ENCODE measurements around the gene PHF21A.

Gene PHF21A

DNA sequence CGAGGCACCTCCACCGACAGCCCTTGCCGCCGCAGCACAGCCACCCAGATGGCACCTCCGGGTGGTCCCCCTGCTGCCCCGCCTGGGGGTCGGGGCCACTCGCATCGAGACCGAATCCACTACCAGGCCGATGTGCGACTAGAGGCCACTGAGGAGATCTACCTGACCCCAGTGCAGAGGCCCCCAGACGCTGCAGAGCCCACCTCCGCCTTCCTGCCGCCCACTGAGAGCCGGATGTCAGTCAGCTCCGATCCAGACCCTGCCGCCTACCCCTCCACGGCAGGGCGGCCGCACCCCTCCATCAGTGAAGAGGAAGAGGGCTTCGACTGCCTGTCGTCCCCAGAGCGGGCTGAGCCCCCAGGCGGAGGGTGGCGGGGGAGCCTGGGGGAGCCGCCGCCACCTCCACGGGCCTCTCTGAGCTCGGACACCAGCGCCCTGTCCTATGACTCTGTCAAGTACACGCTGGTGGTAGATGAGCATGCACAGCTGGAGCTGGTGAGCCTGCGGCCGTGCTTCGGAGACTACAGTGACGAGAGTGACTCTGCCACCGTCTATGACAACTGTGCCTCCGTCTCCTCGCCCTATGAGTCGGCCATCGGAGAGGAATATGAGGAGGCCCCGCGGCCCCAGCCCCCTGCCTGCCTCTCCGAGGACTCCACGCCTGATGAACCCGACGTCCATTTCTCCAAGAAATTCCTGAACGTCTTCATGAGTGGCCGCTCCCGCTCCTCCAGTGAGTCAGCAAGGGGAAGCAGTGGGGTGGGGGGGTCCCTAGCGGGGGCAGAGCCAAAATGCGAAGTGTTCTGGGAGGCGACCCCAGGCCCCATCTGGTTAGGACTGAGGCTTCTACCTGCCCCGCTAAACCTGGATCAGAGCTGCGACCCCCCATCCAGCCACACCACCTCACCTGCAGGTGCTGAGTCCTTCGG is 218.5 kb downstream of the PHF21A start:
- H3K27ac ChIP-seq (ENCODE audit: low read length, poor library complexity, severe bottlenecking): no peak overlapping the region
- no peak overlapping the region for H2BK12ac ChIP-seq (ENCODE audit: low read length in 2 of 2)
- peaks cover 18 to 30% of the 10 kb centered on the region in 2 experiments for H3K36me3 ChIP-seq (ENCODE audit: control insufficient read depth in 1 of 2, insufficient read depth in 2 of 2, low read depth in 1 of 2, low read length in 2 of 2)
- no peak overlapping the region for H3K4ac ChIP-seq (ENCODE audit: low read depth in 1 of 2, low read length in 2 of 2)
- no peak overlapping the region for H4K91ac ChIP-seq (ENCODE audit: low read length)
- H3K9me3 ChIP-seq (ENCODE audit: control insufficient read depth, low read length): no peaks in the 10 kb centered on the region
- H3K23ac ChIP-seq (ENCODE audit: low read length in 2 of 2): no peak overlapping the region
- H3K27me3 ChIP-seq (ENCODE audit: control insufficient read depth in 1 of 2, insufficient read depth in 1 of 2, low read length in 2 of 2): peaks cover 0 to 23% of the 10 kb centered on the region in 2 experiments
- H2BK5ac ChIP-seq (ENCODE audit: low read depth, low read length, poor library complexity, severe bottlenecking): no peak overlapping the region
- WGBS: 95% methylated on average over 56 of the region's 56 CpGs
- no peak overlapping the region for H3K18ac ChIP-seq (ENCODE audit: low read depth in 1 of 2, low read length in 2 of 2)
- no peak overlapping the region for H2AK5ac ChIP-seq (ENCODE audit: low read length, severe bottlenecking)
- peaks cover 24% of the 10 kb centered on the region for H3K4me1 ChIP-seq (ENCODE audit: control insufficient read depth, insufficient read depth, low read depth, low read length)
- H2AFZ ChIP-seq (ENCODE audit: low read depth, low read length): no peak overlapping the region
- no peak overlapping the region for H3K4me2 ChIP-seq (ENCODE audit: low read length, poor library complexity, severe bottlenecking)
- DNase-seq: no peak
- no peak overlapping the region for H3K9ac ChIP-seq (ENCODE audit: low read length)
- peaks cover 3% of the 10 kb centered on the region for H3K79me1 ChIP-seq (replicated peaks; ENCODE audit: low read length, poor library complexity, severe bottlenecking)
- no peak overlapping the region for H2BK120ac ChIP-seq (ENCODE audit: low read depth, low read length)
- H3K4me3 ChIP-seq (ENCODE audit: insufficient read depth in 1 of 2, low read depth in 1 of 2, low read length in 2 of 2): no peak overlapping the region
- H3K14ac ChIP-seq (ENCODE audit: low read length in 2 of 2): no peak overlapping the region
- peak overlapping the region; percentile 33 for H2BK15ac ChIP-seq (ENCODE audit: low read depth, poor library complexity, severe bottlenecking)
- H4K8ac ChIP-seq (ENCODE audit: low read length): no peak overlapping the region

DNA sequence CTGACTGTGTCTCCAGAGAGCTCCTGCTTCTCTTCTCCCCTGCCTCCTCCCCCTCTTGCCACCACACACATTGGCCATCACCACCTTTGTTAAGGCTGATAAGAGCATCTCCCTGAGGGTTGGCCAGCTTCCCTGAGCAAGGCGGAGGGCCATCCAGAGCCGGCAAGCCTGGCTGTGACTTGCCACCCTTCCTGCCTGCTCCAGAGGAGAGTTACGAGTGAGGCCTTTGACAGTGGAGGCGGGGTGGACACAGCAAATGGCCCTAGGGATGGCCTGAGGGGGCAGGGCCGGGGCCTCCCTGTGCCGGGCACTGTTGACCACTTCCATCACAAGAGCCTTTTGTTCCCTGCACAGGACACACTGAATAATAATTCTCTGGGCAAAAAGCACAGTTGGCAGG is 219.6 kb downstream of the PHF21A start:
- H3K9ac ChIP-seq (ENCODE audit: low read length): no peak overlapping the region
- H3K27ac ChIP-seq (ENCODE audit: low read length, poor library complexity, severe bottlenecking): no peak overlapping the region
- H3K36me3 ChIP-seq (ENCODE audit: control insufficient read depth in 1 of 2, insufficient read depth in 2 of 2, low read depth in 1 of 2, low read length in 2 of 2): peaks cover 18 to 30% of the 10 kb centered on the region in 2 experiments
- peaks cover 9 to 34% of the 10 kb centered on the region in 2 experiments for H3K27me3 ChIP-seq (ENCODE audit: control insufficient read depth in 1 of 2, insufficient read depth in 1 of 2, low read length in 2 of 2)
- no peak overlapping the region for H2BK120ac ChIP-seq (ENCODE audit: low read depth, low read length)
- H3K18ac ChIP-seq (ENCODE audit: low read depth in 1 of 2, low read length in 2 of 2): no peak overlapping the region
- H3K4me1 ChIP-seq (ENCODE audit: control insufficient read depth, insufficient read depth, low read depth, low read length): peaks cover 24% of the 10 kb centered on the region
- no peak overlapping the region for H4K8ac ChIP-seq (ENCODE audit: low read length)
- H2BK15ac ChIP-seq (ENCODE audit: low read depth, poor library complexity, severe bottlenecking): no peak overlapping the region
- no peak overlapping the region for H2BK12ac ChIP-seq (ENCODE audit: low read length in 2 of 2)
- no peak for DNase-seq
- H3K9me3 ChIP-seq (ENCODE audit: control insufficient read depth, low read length): no peaks in the 10 kb centered on the region
- no peak overlapping the region for H3K4ac ChIP-seq (ENCODE audit: low read depth in 1 of 2, low read length in 2 of 2)
- H2AFZ ChIP-seq (ENCODE audit: low read depth, low read length): no peak overlapping the region
- no peak overlapping the region for H4K91ac ChIP-seq (ENCODE audit: low read length)
- H2BK5ac ChIP-seq (ENCODE audit: low read depth, low read length, poor library complexity, severe bottlenecking): no peak overlapping the region
- H3K4me3 ChIP-seq (ENCODE audit: insufficient read depth in 1 of 2, low read depth in 1 of 2, low read length in 2 of 2): no peak overlapping the region
- no peak overlapping the region for H3K14ac ChIP-seq (ENCODE audit: low read length in 2 of 2)
- no peak overlapping the region for H3K4me2 ChIP-seq (ENCODE audit: low read length, poor library complexity, severe bottlenecking)
- H2AK5ac ChIP-seq (ENCODE audit: low read length, severe bottlenecking): no peak overlapping the region
- H3K79me1 ChIP-seq (replicated peaks; ENCODE audit: low read length, poor library complexity, severe bottlenecking): peaks cover 3% of the 10 kb centered on the region
- 91% methylated on average over 6 of the region's 6 CpGs for WGBS
- H3K23ac ChIP-seq (ENCODE audit: low read length in 2 of 2): no peak overlapping the region

DNA sequence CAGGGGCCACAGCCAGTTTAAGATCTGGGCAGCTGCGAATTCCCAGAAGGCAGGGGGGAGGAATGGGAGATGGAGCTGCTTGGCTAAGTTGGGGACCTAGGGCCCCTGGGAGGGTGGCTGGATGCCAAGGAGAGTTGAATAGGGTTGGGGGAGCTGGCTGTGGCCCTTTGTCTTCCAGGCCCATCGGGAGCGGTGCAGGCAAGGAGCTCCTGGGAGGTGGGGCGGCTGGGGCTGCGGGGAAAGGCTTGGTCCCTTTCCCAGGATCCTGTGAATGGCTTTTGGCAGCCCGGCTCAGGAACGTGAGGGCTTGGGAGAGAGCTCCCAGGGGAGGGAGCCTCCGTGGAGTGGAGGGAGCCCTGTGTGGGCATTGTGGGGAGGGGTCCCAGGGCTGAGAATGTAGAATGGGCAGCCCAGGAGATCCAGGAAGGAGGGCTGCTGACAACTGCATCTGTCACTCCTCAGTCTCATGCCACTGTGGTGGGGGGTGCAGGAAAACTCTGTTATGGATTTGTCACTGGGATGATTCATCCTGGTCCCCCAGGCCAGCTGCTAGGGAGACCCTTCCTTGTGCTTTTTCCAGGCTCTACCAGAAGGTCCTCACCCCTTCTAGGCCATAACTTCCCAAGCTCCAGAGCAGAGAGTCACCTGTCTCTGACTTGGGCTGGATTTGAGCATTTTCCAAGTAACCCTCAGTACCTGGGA is 220.2 kb downstream of the PHF21A start:
- peaks cover 18 to 30% of the 10 kb centered on the region in 2 experiments for H3K36me3 ChIP-seq (ENCODE audit: control insufficient read depth in 1 of 2, insufficient read depth in 2 of 2, low read depth in 1 of 2, low read length in 2 of 2)
- peaks cover 3% of the 10 kb centered on the region for H3K79me1 ChIP-seq (replicated peaks; ENCODE audit: low read length, poor library complexity, severe bottlenecking)
- H2AK5ac ChIP-seq (ENCODE audit: low read length, severe bottlenecking): no peak overlapping the region
- peak overlapping the region in 1 of 2 experiments; percentile 83 for H3K4me3 ChIP-seq (ENCODE audit: insufficient read depth in 1 of 2, low read depth in 1 of 2, low read length in 2 of 2)
- peak overlapping the region in 1 of 2 experiments; percentile 9 for H3K23ac ChIP-seq (ENCODE audit: low read length in 2 of 2)
- H3K27ac ChIP-seq (ENCODE audit: low read length, poor library complexity, severe bottlenecking): no peak overlapping the region
- DNase-seq: no peak
- H3K4me1 ChIP-seq (ENCODE audit: control insufficient read depth, insufficient read depth, low read depth, low read length): peaks cover 27% of the 10 kb centered on the region
- no peak overlapping the region for H2AFZ ChIP-seq (ENCODE audit: low read depth, low read length)
- 54% methylated on average over 8 of the region's 8 CpGs for WGBS
- H3K4me2 ChIP-seq (ENCODE audit: low read length, poor library complexity, severe bottlenecking): peak overlapping the region; percentile 94
- H3K18ac ChIP-seq (ENCODE audit: low read depth in 1 of 2, low read length in 2 of 2): no peak overlapping the region
- H2BK120ac ChIP-seq (ENCODE audit: low read depth, low read length): no peak overlapping the region
- no peak overlapping the region for H2BK15ac ChIP-seq (ENCODE audit: low read depth, poor library complexity, severe bottlenecking)
- H3K27me3 ChIP-seq (ENCODE audit: control insufficient read depth in 1 of 2, insufficient read depth in 1 of 2, low read length in 2 of 2): peaks cover 13 to 39% of the 10 kb centered on the region in 2 experiments
- no peaks in the 10 kb centered on the region for H3K9me3 ChIP-seq (ENCODE audit: control insufficient read depth, low read length)
- no peak overlapping the region for H2BK12ac ChIP-seq (ENCODE audit: low read length in 2 of 2)
- no peak overlapping the region for H3K14ac ChIP-seq (ENCODE audit: low read length in 2 of 2)
- no peak overlapping the region for H4K91ac ChIP-seq (ENCODE audit: low read length)
- H4K8ac ChIP-seq (ENCODE audit: low read length): no peak overlapping the region
- no peak overlapping the region for H3K4ac ChIP-seq (ENCODE audit: low read depth in 1 of 2, low read length in 2 of 2)
- H3K9ac ChIP-seq (ENCODE audit: low read length): peak overlapping the region; percentile 84
- no peak overlapping the region for H2BK5ac ChIP-seq (ENCODE audit: low read depth, low read length, poor library complexity, severe bottlenecking)
